OCI-LY1 (cell line): ENCODE results near the gene MAP3K20.

Experiments
- CTCF ChIP-seq: fragments of 200-600 bp; sonication (generic), shearing (Covaris generic); IDR thresholded peaks from 2 replicates; pipeline ENCODE4 v1.5.1; 2017; ENCODE audit warnings: mild to moderate bottlenecking, antibody characterized with exemption, low read length, moderate library complexity, mixed read lengths
- EZH2 ChIP-seq: fragments of 200-600 bp; sonication (generic), shearing (Covaris generic); IDR thresholded peaks from 2 replicates; pipeline ENCODE4 v1.8.0; 2017; ENCODE audit warnings: borderline replicate concordance, mixed run types, mild to moderate bottlenecking, antibody characterized with exemption, low read length, moderate library complexity, mixed read lengths

GRCh38 chr2:173141666-173142065 is 66.0 kb downstream of the MAP3K20 start:
- TF ChIP-seq CTCF, result no peak
- no peak for TF ChIP-seq EZH2
